HG03060 (cell line): ENCODE results near the gene TOMM20L.

Source experiments
- ATAC-seq: cut with Tn5 transposase; IDR thresholded peaks from one replicate; pipeline ENCODE4 v1.9.1; 2021; ENCODE audit warnings: low read depth, moderate number of reproducible peaks; ENCODE audit not compliant: unreplicated experiment

Gene TOMM20L

DNA sequence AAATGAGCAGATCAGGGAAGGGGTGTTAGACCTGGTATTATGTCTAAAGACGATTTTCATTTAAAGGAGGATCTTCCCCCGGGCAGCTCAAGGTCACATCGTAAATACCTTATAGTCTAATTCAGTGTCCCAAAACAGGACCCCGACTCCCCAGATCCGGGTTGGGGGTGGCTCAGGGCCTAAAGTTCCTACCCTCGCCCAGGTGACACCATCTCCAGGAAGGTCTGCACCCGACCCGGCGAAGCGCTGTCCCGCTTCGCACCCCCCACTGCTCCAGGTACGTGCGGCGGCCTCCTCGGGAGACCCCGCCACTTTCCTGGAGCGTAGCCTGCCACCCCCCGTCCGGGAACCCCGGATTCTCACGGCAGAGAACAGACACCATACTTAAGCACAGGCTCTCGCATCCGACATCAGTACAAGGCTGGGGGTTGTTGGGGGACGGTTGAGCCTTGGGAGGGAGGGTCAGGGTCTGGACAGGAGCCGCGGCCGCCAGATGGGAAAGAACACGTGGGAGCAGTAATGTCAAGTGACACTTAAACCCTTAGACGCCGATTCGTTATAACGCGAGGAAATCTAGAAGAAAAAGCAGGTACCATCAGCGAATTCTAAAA lies 31.0 kb downstream of the TOMM20L start:
- ATAC-seq, result no peak

GRCh38 chr14:58427281-58428117 lies 31.8 kb downstream of the TOMM20L start, which contains the start of the genes KIAA0586 and TIMM9:
Gene KIAA0586, plus strand, starts transcription at chr14:58427719. Its CDS starts 546 bp downstream, at chr14:58428265.
Gene TIMM9, minus strand, starts transcription at chr14:58427531. Its CDS starts 15,586 bp downstream, at chr14:58411945.
- peak; percentile 84 for ATAC-seq

DNA sequence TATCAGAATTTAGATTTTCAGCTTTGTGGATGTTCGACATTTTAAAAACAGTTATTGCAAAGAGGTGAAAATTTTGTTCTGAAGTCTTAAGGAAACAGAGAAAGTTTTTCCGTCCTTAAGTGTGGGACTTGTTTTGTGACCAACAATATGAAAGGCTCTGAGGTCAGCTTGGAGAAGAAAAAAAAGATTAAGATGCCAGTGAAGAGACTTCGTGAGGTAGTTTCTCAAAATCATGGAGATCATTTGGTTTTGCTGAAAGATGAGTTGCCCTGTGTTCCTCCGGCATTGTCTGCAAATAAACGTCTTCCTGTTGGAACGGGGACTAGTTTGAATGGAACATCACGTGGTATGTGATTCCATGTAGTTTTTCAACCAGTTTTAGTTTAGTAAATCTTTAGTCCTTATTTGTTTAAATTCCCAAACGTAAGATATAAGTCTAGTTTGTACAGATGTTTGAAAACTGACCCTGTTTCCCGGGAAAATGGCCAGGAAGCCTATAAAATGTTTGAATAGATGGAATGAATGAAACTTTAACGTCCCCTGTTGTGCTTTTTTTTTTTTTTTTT lies 32.5 kb downstream of the TOMM20L start:
- no peak for ATAC-seq

GRCh38 chr14:58430156-58430555 lies 34.4 kb downstream of the TOMM20L start:
- no peak for ATAC-seq

GRCh38 chr14:58439476-58439875 lies 43.7 kb downstream of the TOMM20L start:
- ATAC-seq, result no peak

DNA sequence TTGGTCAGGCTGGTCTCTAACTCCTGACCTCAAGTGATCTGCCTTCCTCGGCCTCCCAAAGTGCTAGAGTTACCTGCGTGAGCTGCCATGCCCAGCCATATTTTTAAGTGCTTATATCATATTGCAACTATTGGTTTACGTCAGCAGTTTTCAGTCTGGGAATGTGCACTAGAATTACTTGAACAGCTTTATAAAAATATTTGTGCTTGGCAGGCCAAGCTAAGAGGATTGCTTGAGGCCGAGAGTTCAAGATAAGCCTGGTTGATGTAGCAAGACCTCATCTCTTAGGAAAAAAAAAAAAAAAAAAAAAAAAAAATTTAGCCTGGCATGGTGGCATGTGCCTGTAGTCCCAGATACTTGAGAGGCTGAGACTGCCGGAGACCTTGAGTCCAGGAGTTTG lies 48.9 kb downstream of the TOMM20L start:
- ATAC-seq, result no peak

DNA sequence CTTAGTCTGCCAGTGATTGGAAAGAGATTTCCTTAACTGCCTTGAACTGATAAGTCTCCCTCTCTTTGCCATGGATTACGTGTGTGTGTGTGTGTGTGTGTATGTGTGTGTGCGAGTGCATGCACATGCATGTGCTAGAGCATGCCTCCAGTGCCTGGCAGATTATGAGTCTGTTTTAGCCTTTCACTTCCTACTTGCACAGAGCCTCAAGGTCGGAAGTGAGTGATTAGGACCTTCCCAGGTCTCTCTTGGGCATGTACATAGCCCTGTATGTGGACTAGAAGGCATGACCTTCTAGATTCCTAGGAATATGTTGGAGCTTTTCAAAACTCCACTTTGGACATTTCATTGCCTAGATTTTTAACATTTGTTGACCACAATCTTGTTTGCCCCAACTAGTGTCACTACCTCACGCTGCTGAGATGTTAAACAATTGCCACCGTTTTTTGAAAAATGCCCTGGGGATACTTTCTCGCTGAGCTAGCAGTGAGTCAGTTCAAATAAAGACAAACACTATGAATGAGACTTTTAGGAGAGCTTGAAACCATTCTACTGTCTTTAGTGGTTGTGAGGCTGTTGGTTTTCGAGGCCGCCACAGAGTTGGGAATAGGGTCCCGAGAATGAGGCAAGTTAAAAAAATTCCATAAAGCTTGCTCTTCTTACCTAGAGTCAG lies 60.0 kb downstream of the TOMM20L start:
- ATAC-seq, result no peak
